Activated CD4-positive, alpha-beta memory T cell treated with anti-CD3 and anti-CD28 coated beads for 36 hours (primary cell): Measurements from ENCODE around the gene LTBR. TPM values are rescaled to one million over a fixed set of nuclear protein-coding genes. Genes with fewer than 3 reads are reported as not detected.
"Not testable (repeated sequence)": the region's sequence is repeated elsewhere in the genome, so short reads cannot be mapped to it uniquely, and the experiment has no call there.

Experiments used
- CTCF ChIA-PET: fragments of 350-600 bp; sonication (Branson Sonifier 250); formaldehyde crosslinking; loops from one replicate; lab custom pipeline; 2021; ENCODE audit warnings: antibody characterized with exemption, inconsistent platforms; lab: Charles Lee
- POLR2A ChIA-PET: fragments of 350-600 bp; sonication (Branson Sonifier 250); formaldehyde crosslinking; loops from one replicate; lab custom pipeline; 2021; ENCODE audit warnings: antibody characterized with exemption; lab: Charles Lee
- DNase-seq: peaks from one replicate; pipeline ENCODE4 v3.0.0-alpha.2; 2020
- H3K27ac Mint-ChIP-seq: one replicate; pipeline ENCODE4 v1.8.0; 2021; ENCODE audit warnings: mixed read lengths
- H3K27me3 Mint-ChIP-seq: one replicate; pipeline ENCODE4 v1.8.0; 2021; ENCODE audit warnings: mixed read lengths
- H3K36me3 Mint-ChIP-seq: one replicate; pipeline ENCODE4 v1.8.0; 2021; ENCODE audit warnings: mixed read lengths
- H3K4me1 Mint-ChIP-seq: one replicate; pipeline ENCODE4 v1.8.0; 2021; ENCODE audit warnings: low read depth, mixed read lengths
- H3K4me3 Mint-ChIP-seq: one replicate; pipeline ENCODE4 v1.8.0; 2021; ENCODE audit warnings: mild to moderate bottlenecking, mixed read lengths
- H3K9me3 Mint-ChIP-seq: one replicate; pipeline ENCODE4 v1.8.0; 2021; ENCODE audit warnings: mixed read lengths
- intact Hi-C: fragments of 100-400 bp; cut with micrococcal nuclease; formaldehyde crosslinking; loops from one replicate; pipeline ENCODE4 v1.15.1; 2023
- total RNA-seq, 2 experiments: library from RNA; stranded (reverse); gene quantifications; one replicate each; pipeline ENCODE4 v1.2.3, GENCODE V29; 2021

The LTBR gene
- total RNA-seq, 2 experiments from 2014 or later = 1.5 to 1.9 TPM

DNA sequence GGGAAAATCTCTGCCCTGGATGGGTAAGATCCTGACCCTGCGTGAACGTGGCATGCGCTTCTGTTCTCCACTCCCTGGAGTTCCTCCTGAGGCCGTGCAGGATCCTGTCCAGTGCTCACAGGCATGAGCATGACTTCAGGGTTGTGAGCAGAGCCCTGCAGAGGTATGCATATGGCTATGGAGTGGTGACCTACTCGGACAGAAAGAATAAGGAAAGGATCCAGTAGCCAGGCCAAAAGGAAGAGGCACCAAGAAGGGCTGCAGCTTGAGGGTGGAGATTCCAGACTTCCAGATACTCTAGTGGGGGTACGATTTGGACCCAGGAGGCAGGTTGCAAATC lies 40.0 kb downstream of the LTBR start:
- Mint-ChIP-seq H3K4me1 (peaks cover 43% of the 10 kb centered on the region), H3K27ac (peak overlapping the region; percentile 69), H3K9me3 (no peaks in the 10 kb centered on the region), H3K27me3 (peaks cover 3% of the 10 kb centered on the region), H3K4me3 (no peak overlapping the region), H3K36me3 (peaks cover 2% of the 10 kb centered on the region)
- intact Hi-C loops = loop anchor here (10.0 kb wide), 1 partner anchor 261 kb away; the partner anchor contains the start of gene ZNF384
- no peak for DNase-seq
- POLR2A ChIA-PET = interaction anchor here (0.8 to 6.3 kb wide), 7 partner anchors 28 to 134 kb away, joined by 5 to 80 read pairs (median 9); partner anchors contain the start of genes MRPL51, TAPBPL and VAMP1
- CTCF ChIA-PET = interaction anchor here (0.5 to 7.6 kb wide), 27 partner anchors 9 to 144 kb away, joined by 3 to 288 read pairs (median 5); partner anchors contain the start of genes CD27, GAPDH, MRPL51 and NOP2

DNA sequence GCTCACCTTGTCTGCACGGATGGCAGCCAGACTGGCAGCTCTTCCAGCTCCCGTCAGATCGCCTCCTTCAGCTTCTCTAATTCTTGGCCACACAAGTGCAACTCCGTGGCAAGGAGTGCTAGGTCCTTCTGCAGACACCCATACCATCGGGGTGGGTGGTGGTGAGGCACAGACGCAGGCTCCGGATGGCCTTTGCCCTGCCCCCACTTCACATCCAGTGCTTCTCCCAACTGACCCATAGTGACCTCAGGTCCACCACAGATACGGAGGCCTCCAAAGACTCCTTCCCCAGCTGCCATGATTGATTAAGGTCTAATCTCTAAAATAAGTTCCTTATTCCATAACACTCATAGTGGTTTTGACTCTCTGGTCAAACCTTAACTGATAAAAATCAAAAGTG lies 40.9 kb downstream of the LTBR start:
- Mint-ChIP-seq H3K27me3 (peaks cover 3% of the 10 kb centered on the region), H3K27ac (peak overlapping the region; percentile 68), H3K4me1 (peaks cover 48% of the 10 kb centered on the region), H3K4me3 (no peak overlapping the region), H3K9me3 (no peaks in the 10 kb centered on the region), H3K36me3 (peaks cover 2% of the 10 kb centered on the region)
- DNase-seq = no peak
- intact Hi-C loops = loop anchor here (5.0 to 10.0 kb wide), 3 partner anchors 182 to 427 kb away; partner anchors contain the start of genes CDCA3, CHD4, USP5 and ZNF384
- ChIA-PET POLR2A (interaction anchor here (1.3 to 6.3 kb wide), 8 partner anchors 19 to 110 kb away, joined by 5 to 80 read pairs (median 18); partner anchors contain the start of genes CD27, GAPDH, MRPL51 and TAPBPL), CTCF (interaction anchor here (0.8 to 7.6 kb wide), 10 partner anchors 15 to 129 kb away, joined by 3 to 288 read pairs (median 9); partner anchors contain the start of genes MRPL51, TAPBPL and VAMP1)

DNA sequence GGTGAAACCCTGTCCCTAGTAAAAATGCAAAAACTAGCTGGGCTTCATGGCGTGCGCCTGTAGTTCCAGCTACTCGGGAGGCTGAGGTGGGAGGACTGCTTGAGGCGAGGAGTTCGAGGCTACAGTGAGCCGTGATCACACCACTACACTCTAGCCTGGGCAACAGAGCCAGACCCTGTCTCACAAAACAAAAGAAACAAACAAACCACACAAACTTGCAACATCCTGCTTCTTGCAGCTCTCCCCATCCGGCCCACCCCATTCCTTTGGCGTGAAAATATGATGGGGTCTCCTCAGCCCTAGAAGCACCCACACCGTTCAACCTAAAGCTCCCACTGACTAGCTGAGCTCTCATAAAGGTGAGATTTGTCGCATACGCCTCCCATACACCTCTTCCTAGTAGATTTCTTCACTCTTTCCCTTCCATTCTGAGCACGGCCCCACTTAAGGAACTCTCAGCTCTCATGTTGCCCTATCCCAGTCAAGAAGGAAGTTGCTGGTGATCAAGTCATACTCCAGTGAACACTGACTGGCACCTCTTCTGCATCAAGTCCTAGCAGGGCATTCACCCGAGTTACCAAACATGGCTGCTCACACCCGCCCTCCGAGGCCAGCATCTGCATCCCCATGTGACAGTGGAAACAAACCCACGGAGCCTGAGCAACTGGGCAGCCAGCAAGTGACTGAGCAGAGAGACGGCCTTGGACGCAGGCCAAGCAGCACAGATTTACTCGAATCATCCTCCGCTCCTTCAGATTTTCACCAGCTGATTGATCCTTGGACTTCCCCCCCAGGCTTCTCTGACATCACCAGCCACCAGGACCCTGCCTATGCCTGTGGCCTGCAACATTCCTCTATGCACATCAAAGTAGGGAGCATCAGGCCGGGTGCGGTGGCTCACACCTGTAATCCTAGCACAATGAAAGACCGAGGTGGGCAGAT lies 41.9 kb downstream of the LTBR start:
- intact Hi-C loops = loop anchor here (5.0 to 10.0 kb wide), 3 partner anchors 181 to 426 kb away; partner anchors contain the start of genes CDCA3, CHD4, USP5 and ZNF384
- ChIA-PET CTCF (interaction anchor here (0.7 to 7.6 kb wide), 8 partner anchors 18 to 113 kb away, joined by 3 to 288 read pairs (median 16); partner anchors contain the start of genes CD27, TAPBPL and VAMP1), POLR2A (interaction anchor here (0.9 to 6.3 kb wide), 12 partner anchors 9 to 113 kb away, joined by 3 to 80 read pairs (median 8); partner anchors contain the start of genes CD27, GAPDH, MRPL51 and TAPBPL)
- Mint-ChIP-seq H3K27me3 (peaks cover 3% of the 10 kb centered on the region), H3K36me3 (peaks cover 2% of the 10 kb centered on the region), H3K4me1 (peaks cover 58% of the 10 kb centered on the region), H3K9me3 (no peaks in the 10 kb centered on the region), H3K27ac (peak overlapping the region; percentile 99), H3K4me3 (peak overlapping the region; percentile 28)
- peak; percentile 71 for DNase-seq

DNA sequence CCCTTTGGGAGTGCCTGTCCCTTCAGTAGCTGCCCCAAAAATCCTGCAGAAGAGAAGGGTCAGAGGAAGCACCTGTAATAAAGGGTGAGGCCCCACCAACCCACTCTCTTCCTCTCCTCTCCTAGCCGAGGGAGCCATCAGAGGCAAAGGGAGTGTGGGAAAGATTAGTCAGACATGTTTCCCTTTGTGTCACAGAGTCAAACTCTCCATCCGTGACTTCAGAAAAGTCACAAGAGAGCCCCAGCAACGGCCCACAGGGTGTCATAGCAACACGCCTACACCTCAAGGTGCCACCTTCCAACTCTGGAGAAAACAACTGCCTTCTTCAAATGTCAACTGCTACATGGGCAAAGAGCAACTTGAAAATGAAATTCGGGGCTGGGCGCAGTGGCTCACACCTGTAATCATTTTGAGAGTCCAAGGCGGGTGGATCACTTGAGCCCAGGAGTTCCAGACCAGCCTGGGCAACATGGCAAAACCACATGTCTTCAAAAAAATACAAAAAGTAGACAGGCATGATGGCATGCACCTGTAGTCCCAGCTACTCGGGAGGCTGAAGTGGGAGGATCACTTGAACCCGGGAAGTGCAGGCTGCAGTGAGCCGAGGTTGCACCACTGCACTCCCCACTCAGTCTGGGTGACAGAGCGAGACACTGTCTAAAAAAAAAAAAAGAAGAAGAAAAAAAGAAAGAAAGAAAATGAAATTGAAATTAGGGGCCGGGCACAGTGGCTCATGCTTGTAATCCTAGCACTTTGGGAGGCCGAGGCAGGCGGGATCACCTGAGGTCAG lies 43.1 kb downstream of the LTBR start:
- peaks cover 3% of the 10 kb centered on the region for H3K27me3 Mint-ChIP-seq
- peak overlapping the region; percentile 99 for H3K27ac Mint-ChIP-seq
- intact Hi-C loops = loop anchor here (1.0 to 10.0 kb wide), 7 partner anchors 16 to 425 kb away; partner anchors contain the start of genes CDCA3, CHD4, USP5 and ZNF384
- no peaks in the 10 kb centered on the region for H3K9me3 Mint-ChIP-seq
- DNase-seq = peak; percentile 98
- H3K4me3 Mint-ChIP-seq = peak overlapping the region; percentile 82
- H3K4me1 Mint-ChIP-seq = peaks cover 65% of the 10 kb centered on the region
- ChIA-PET POLR2A (interaction anchor here (1.0 to 6.3 kb wide), 10 partner anchors 17 to 112 kb away, joined by 3 to 80 read pairs (median 10); partner anchors contain the start of genes CD27, GAPDH, TAPBPL and VAMP1), CTCF (interaction anchor here (1.4 to 7.6 kb wide), 5 partner anchors 17 to 110 kb away, joined by 4 to 288 read pairs (median 12); partner anchors contain the start of genes CD27, TAPBPL and VAMP1)
- peaks cover 2% of the 10 kb centered on the region for H3K36me3 Mint-ChIP-seq

DNA sequence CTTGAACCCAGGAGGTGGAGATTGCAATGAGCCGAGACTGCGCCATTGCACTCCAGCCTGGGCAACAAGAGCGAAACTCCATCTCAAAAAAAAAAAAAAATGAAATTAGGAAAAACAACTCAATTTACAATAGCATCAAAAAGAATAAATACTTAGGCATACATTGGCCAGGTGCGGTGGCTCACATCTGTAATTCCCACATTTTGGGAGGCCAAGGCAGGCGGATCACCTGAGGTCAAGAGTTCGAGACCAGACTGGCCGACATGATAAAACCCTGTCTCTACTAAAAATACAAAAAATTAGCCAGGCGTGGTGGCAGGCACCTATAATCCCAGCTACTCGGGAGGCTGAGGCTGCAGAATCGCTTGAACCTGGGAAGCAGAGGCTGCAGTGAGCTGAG lies 43.8 kb downstream of the LTBR start:
- ChIA-PET POLR2A (interaction anchor here (1.0 to 6.3 kb wide), 6 partner anchors 16 to 112 kb away, joined by 3 to 80 read pairs (median 30); partner anchors contain the start of genes CD27, GAPDH, TAPBPL and VAMP1), CTCF (interaction anchor here (1.4 to 7.6 kb wide), 4 partner anchors 16 to 110 kb away, joined by 4 to 288 read pairs (median 10); partner anchors contain the start of genes CD27 and VAMP1)
- Mint-ChIP-seq H3K4me1 (peaks cover 68% of the 10 kb centered on the region), H3K4me3 (peak overlapping the region; percentile 82), H3K27ac (peak overlapping the region; percentile 99)
- not testable (repeated sequence) for H3K27me3 Mint-ChIP-seq, H3K36me3 Mint-ChIP-seq, DNase-seq, H3K9me3 Mint-ChIP-seq
- intact Hi-C loops = loop anchor here (1.0 to 10.0 kb wide), 7 partner anchors 16 to 425 kb away; partner anchors contain the start of genes CDCA3, CHD4, USP5 and ZNF384

DNA sequence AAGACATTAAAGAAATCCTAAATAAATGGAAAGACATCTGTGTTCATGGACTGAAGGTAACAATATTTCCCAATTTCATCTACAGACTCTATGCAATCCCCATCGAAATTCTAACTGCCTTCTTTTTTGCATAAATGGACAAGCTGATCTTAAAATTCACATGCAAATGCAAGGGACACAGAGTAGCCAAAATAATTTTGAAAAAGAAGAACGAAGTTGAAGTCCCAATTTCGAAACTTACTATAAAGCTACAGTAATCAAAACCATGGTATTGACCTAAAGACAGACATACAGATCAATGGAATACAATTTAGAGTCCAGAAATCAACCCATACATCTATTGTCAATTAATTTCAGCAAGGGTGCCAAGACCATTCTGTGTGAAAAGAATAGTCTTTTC lies 44.4 kb downstream of the LTBR start:
- Mint-ChIP-seq H3K4me1 (peaks cover 70% of the 10 kb centered on the region), H3K36me3 (peaks cover 2% of the 10 kb centered on the region), H3K4me3 (no peak overlapping the region), H3K9me3 (no peaks in the 10 kb centered on the region), H3K27me3 (peaks cover 2% of the 10 kb centered on the region), H3K27ac (peak overlapping the region; percentile 99)
- DNase-seq = no peak
- CTCF ChIA-PET = interaction anchor here (2.2 to 7.6 kb wide), 3 partner anchors 16 to 109 kb away, joined by 7 to 288 read pairs (median 12); partner anchors contain the start of gene CD27
- intact Hi-C loops = loop anchor here (5.0 to 10.0 kb wide), 3 partner anchors 179 to 424 kb away; partner anchors contain the start of genes CDCA3, CHD4, USP5 and ZNF384
- POLR2A ChIA-PET = interaction anchor here (1.0 to 6.3 kb wide), 5 partner anchors 24 to 111 kb away, joined by 3 to 80 read pairs (median 35); partner anchors contain the start of genes GAPDH, TAPBPL and VAMP1

- intact Hi-C loops = no loop called here
Observed at GRCh38 chr12:6430124-6430989, 46.4 kb downstream of the LTBR start.

GRCh38 chr12:6432991-6433390 lies 49.0 kb downstream of the LTBR start:
- DNase-seq = no peak
- ChIA-PET CTCF (interaction anchor here (0.7 to 2.1 kb wide), 2 partner anchors 9 to 33 kb away, joined by 3 to 8 read pairs; no protein-coding TSS in a partner anchor), POLR2A (interaction anchor here (1.5 kb wide), 2 partner anchors 28 to 96 kb away, joined by 3 to 4 read pairs; no protein-coding TSS in a partner anchor)
- H3K4me1 Mint-ChIP-seq = peaks cover 59% of the 10 kb centered on the region
- no peak overlapping the region for H3K4me3 Mint-ChIP-seq
- intact Hi-C loops = no loop called here
- H3K27ac Mint-ChIP-seq = peak overlapping the region; percentile 67
- H3K27me3 Mint-ChIP-seq = no peaks in the 10 kb centered on the region
- H3K9me3 Mint-ChIP-seq = no peaks in the 10 kb centered on the region
- H3K36me3 Mint-ChIP-seq = no peaks in the 10 kb centered on the region

More at GRCh38 chr12:6430124-6430989, 46.4 kb downstream of the LTBR start:
- DNase-seq = peak; percentile 78
- Mint-ChIP-seq H3K9me3 (no peaks in the 10 kb centered on the region), H3K36me3 (peaks cover 2% of the 10 kb centered on the region), H3K4me3 (peak overlapping the region; percentile 35), H3K27ac (peak overlapping the region; percentile 70), H3K4me1 (peaks cover 69% of the 10 kb centered on the region), H3K27me3 (no peaks in the 10 kb centered on the region)
- ChIA-PET CTCF (no interaction called here), POLR2A (no interaction called here)

DNA sequence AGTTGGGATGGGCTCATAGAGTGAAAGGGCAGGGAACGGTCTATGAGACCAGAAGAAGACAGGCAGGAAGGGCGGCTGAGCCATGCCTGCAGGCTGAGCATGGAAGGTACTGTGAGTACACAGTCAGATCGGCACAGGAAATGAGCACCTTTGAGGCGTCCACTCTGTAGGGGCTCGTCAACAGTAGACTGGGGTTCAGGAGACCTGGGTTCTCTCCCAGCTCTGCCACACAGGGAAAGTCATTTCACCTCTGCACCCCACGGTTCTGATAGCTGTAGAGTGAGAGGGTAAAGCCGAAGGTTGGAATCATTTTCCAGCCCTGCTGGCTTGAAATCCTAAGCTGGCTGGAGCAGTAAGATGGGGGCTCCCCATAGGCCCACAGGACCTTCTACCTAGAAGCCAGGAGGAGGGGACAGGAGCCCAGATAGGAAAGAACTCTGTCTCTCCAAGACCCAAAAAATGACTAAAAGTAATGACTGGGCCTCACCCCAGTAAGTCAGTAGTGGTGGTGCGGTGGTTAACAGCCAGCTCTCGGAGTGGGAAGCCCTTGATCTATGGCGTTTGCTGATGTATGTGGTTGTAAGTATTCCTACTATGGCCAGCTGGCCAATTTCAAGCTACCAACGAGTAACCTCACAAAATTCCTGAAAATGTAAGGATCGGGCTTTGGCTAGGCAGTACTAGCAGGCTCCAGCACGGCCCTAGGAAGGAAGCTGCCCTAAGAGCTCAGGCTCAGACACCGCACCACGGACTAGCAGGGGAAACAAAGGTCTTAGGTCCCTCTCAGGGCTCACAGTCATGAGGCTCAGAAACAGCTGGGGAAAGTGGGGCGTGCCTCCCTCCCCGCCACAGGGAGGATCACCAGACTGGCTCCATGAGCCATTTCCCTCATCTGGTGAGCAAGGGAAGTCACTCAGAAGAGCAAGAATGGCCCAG lies 50.5 kb downstream of the LTBR start:
- peaks cover 62% of the 10 kb centered on the region for H3K4me1 Mint-ChIP-seq
- peak overlapping the region; percentile 84 for H3K27ac Mint-ChIP-seq
- POLR2A ChIA-PET = interaction anchor here (1.0 to 2.1 kb wide), 10 partner anchors 9 to 97 kb away, joined by 3 to 13 read pairs (median 4); partner anchors contain the start of genes TAPBPL and VAMP1
- no peaks in the 10 kb centered on the region for H3K9me3 Mint-ChIP-seq
- no peaks in the 10 kb centered on the region for H3K27me3 Mint-ChIP-seq
- intact Hi-C loops = loop anchor here (1.0 kb wide), 1 partner anchor 17 kb away; no protein-coding TSS in a partner anchor
- DNase-seq = peak; percentile 67
- CTCF ChIA-PET = interaction anchor here (0.6 to 2.0 kb wide), 6 partner anchors 11 to 283 kb away, joined by 3 to 12 read pairs (median 3); partner anchors contain the start of gene VAMP1
- no peaks in the 10 kb centered on the region for H3K36me3 Mint-ChIP-seq
- H3K4me3 Mint-ChIP-seq = no peak overlapping the region
